K562 (cell line): ENCODE data around the gene SLC26A2. TPM values are rescaled to one million over a fixed set of nuclear protein-coding genes. Genes with fewer than 3 reads are reported as not detected.

Source experiments
- BCOR ChIP-seq: fragments of 450-650 bp; IDR thresholded peaks from 2 replicates; pipeline ENCODE4 v1.6.1; 2016
- BHLHE40 ChIP-seq: IDR thresholded peaks from 2 replicates; pipeline ENCODE4 v1.6.1; 2011; ENCODE audit warnings: low read length, improper control_type of control experiment
- CBX1 ChIP-seq: sonication (generic); IDR thresholded peaks from 2 replicates; pipeline ENCODE4 v1.6.1; 2016; ENCODE audit warnings: antibody characterized with exemption, low read depth, mild to moderate bottlenecking
- EWSR1 ChIP-seq: fragments of 450-650 bp; IDR thresholded peaks from 2 replicates; pipeline ENCODE4 v1.6.1; 2018; ENCODE audit warnings: borderline replicate concordance, mild to moderate bottlenecking, low read depth, moderate library complexity; ENCODE audit not compliant: partially characterized antibody
- FOXJ2 ChIP-seq: fragments of 200-800 bp; sonication (Bioruptor generic); IDR thresholded peaks from 2 replicates; pipeline ENCODE4 v1.6.1; 2016; ENCODE audit warnings: missing genetic modification characterization, missing compliant biosample characterization
- ILF3 ChIP-seq: fragments of 450-650 bp; IDR thresholded peaks from 2 replicates; pipeline ENCODE4 v1.6.1; 2018; ENCODE audit warnings: antibody characterized with exemption, mild to moderate bottlenecking, moderate library complexity, borderline replicate concordance
- JUND ChIP-seq, 2 experiments: IDR thresholded peaks; 2 replicates in 1 of 2; 3 replicates in 1 of 2; pipeline ENCODE4 v1.6.1; 2011; ENCODE audit warnings: borderline replicate concordance in 2 of 2, low read depth in 2 of 2, low read length in 2 of 2, improper control_type of control experiment in 1 of 2, missing biosample characterization in 1 of 2, missing genetic modification characterization in 1 of 2, missing genetic modification reagents in 1 of 2
- NELFE ChIP-seq: IDR thresholded peaks from 2 replicates; pipeline ENCODE4 v1.6.1; 2011; ENCODE audit warnings: mild to moderate bottlenecking; ENCODE audit not compliant: insufficient read depth, insufficient read length
- NR2C2 ChIP-seq, 2 experiments: fragments of 200-800 bp in 1 of 2; sonication (Bioruptor generic) in 1 of 2; sonication (generic) in 1 of 2; formaldehyde crosslinking in 1 of 2; IDR thresholded peaks; 2 replicates each; pipeline versions ENCODE4 v1.6.1 to v1.8.0; 2016 to 2022; ENCODE audit warnings: mild to moderate bottlenecking in 1 of 2, missing compliant biosample characterization in 1 of 2, missing genetic modification characterization in 1 of 2, missing genetic modification reagents in 1 of 2
- NUFIP1 ChIP-seq: fragments of 450-650 bp; IDR thresholded peaks from 2 replicates; pipeline ENCODE4 v1.6.1; 2018; ENCODE audit not compliant: partially characterized antibody
- POLR2AphosphoS2 ChIP-seq: IDR thresholded peaks from 2 replicates; pipeline ENCODE4 v1.6.1; 2012; ENCODE audit warnings: low read length, improper control_type of control experiment
- SIRT6 ChIP-seq: IDR thresholded peaks from one replicate; pipeline ENCODE4 v1.6.1; 2012; ENCODE audit warnings: low read depth, mild to moderate bottlenecking, control low read depth, inconsistent platforms, low read length, moderate library complexity
- TEAD2 ChIP-seq: fragments of 450-650 bp; IDR thresholded peaks from 2 replicates; pipeline ENCODE4 v1.6.1; 2016; ENCODE audit warnings: missing genetic modification characterization, control low read depth, missing compliant biosample characterization
- ZFX ChIP-seq: sonication (generic); formaldehyde crosslinking; IDR thresholded peaks from 2 replicates; pipeline ENCODE4 v1.8.0; 2022; ENCODE audit warnings: mild to moderate bottlenecking, missing genetic modification reagents, moderate library complexity
- ZKSCAN3 ChIP-seq: fragments of 250-450 bp; sonication (Bioruptor Pico); IDR thresholded peaks from 2 replicates; pipeline ENCODE4 v1.4.0; 2020
- ZNF57 ChIP-seq: fragments of 450-650 bp; formaldehyde crosslinking; IDR thresholded peaks from 2 replicates; pipeline ENCODE4 v1.4.0; 2020; ENCODE audit warnings: mild to moderate bottlenecking, moderate library complexity
- ZNF717 ChIP-seq: fragments of 250-450 bp; sonication (Bioruptor Pico); IDR thresholded peaks from 2 replicates; pipeline ENCODE4 v1.5.0; 2021
- polyA plus RNA-seq, 8 experiments: library from polyadenylated mRNA; depleted of rRNA in 4 of 8; stranded (reverse) in 5 of 8; unstranded in 3 of 8; fragments of >200 nt; fragmentation: Nextera tagmentation in 2 of 8; fragmentation: Illumina TruSeq in 1 of 8; extraction: Ambion mirVana in 2 of 8; extraction: Trizol in 1 of 8; gene quantifications; 2 replicates each; pipeline versions ENCODE4 v1.2.1 to v1.2.3, GENCODE V29; 2011 to 2014; ENCODE audit warnings: inconsistent platforms in 1 of 8, missing spikeins in 1 of 8
- total RNA-seq, 7 experiments: library from RNA; depleted of rRNA in 6 of 7; stranded (reverse); fragments of >200 nt in 6 of 7; fragmentation: Illumina TruSeq in 2 of 7; extraction: Trizol in 2 of 7; gene quantifications; 2 replicates each; pipeline versions ENCODE4 v1.2.1 to v1.2.3, GENCODE V29; 2011 to 2021; ENCODE audit warnings: low replicate concordance in 1 of 7
- TF ChIP-seq, protein P1 (sequence below): fragments of 250-450 bp; sonication (Bioruptor Pico); IDR thresholded peaks from 2 replicates; pipeline ENCODE4 v1.8.0; 2022; ENCODE audit warnings: inconsistent platforms, mild to moderate bottlenecking, moderate library complexity, borderline replicate concordance
- TF ChIP-seq, protein P2 (sequence below): fragments of 250-450 bp; sonication (Bioruptor Pico); IDR thresholded peaks from 2 replicates; pipeline ENCODE4 v1.8.0; 2022; ENCODE audit warnings: moderate library complexity, mild to moderate bottlenecking, inconsistent platforms
- TF ChIP-seq, protein P3 (sequence below): sonication (generic); formaldehyde crosslinking; IDR thresholded peaks from 2 replicates; pipeline ENCODE4 v1.8.0; 2022; ENCODE audit warnings: missing genetic modification reagents, mild to moderate bottlenecking, borderline replicate concordance
- TF ChIP-seq, protein P4 (sequence below): fragments of 450-650 bp; IDR thresholded peaks from 2 replicates; pipeline ENCODE4 v1.7.1; 2018; ENCODE audit warnings: mild to moderate bottlenecking, low read depth; ENCODE audit not compliant: partially characterized antibody

The SLC26A2 gene
- total and polyA plus RNA-seq, 9 of the 15 experiments (the other 6 are each of a cell fraction or from before 2014, with no cell fraction given) = 1.1 to 6.3 (median 3.6) TPM

DNA sequence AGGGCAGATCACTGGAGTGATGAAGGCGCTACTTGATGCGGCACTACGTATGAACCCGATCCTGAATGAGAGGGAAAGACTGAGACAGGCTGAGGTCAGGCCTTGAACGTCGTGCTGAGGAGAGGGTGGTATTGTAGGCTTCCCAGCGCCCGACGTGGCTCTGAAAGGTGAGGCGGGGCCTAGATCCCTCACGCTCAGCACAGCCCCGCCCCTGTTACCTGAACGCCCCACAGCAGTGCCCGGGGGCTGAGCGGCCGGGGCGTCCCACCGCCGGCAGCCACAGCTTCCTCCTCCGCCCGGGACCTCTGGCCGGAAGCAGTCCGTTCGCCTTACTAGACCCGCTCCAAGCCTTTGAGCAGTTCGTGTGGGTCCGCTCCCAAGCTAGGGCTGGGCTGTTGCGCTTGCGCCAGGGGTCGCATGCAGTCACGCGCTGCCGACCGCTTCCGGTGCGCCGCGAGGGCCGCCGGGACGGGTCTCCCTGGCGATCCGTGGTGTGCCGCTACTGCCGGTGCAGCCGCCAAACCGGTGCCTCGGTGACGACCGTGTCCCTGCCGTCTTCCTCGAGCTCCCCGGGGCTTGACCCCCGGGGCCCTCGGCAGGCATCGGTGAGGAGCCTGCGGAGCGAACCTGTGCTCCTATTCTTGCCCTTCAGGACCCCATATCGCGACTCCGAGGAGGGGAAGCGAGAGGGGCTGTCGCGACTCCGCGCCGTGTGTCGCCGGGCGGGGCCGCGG lies 39.9 kb downstream of the SLC26A2 start, which contains the start of the genes HMGXB3 and TIGD6 (continued):
- no peak for TF ChIP-seq ILF3
- peak; percentile 83 for TF ChIP-seq CBX1
- TF ChIP-seq, protein P1, sequence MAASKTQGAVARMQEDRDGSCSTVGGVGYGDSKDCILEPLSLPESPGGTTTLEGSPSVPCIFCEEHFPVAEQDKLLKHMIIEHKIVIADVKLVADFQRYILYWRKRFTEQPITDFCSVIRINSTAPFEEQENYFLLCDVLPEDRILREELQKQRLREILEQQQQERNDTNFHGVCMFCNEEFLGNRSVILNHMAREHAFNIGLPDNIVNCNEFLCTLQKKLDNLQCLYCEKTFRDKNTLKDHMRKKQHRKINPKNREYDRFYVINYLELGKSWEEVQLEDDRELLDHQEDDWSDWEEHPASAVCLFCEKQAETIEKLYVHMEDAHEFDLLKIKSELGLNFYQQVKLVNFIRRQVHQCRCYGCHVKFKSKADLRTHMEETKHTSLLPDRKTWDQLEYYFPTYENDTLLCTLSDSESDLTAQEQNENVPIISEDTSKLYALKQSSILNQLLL (CRISPR knock-in tag) = no peak
- TF ChIP-seq ZKSCAN3 (CRISPR knock-in tag) = no peak
- no peak for TF ChIP-seq FOXJ2
- TF ChIP-seq POLR2AphosphoS2 = no peak; the same call in 1 of the 2 replicates
- TF ChIP-seq JUND (IDR thresholded peaks at IDR 0.05; ENCODE audit: borderline replicate concordance, low read depth, low read length) = peak; percentile 61
- peak; percentile 51; the same call in 1 of the 3 replicates for TF ChIP-seq JUND (tag; IDR thresholded peaks at IDR 0.05; ENCODE audit: borderline replicate concordance, low read depth, low read length)
- no peak for TF ChIP-seq BCOR
- TF ChIP-seq, protein P2, sequence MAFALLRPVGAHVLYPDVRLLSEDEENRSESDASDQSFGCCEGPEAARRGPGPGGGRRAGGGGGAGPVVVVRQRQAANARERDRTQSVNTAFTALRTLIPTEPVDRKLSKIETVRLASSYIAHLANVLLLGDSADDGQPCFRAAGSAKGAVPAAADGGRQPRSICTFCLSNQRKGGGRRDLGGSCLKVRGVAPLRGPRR (CRISPR knock-in tag) = no peak
- TF ChIP-seq SIRT6 = no peak
- no peak for TF ChIP-seq ZNF717 (CRISPR knock-in tag)
- no peak for TF ChIP-seq EWSR1
- TF ChIP-seq, protein P3, sequence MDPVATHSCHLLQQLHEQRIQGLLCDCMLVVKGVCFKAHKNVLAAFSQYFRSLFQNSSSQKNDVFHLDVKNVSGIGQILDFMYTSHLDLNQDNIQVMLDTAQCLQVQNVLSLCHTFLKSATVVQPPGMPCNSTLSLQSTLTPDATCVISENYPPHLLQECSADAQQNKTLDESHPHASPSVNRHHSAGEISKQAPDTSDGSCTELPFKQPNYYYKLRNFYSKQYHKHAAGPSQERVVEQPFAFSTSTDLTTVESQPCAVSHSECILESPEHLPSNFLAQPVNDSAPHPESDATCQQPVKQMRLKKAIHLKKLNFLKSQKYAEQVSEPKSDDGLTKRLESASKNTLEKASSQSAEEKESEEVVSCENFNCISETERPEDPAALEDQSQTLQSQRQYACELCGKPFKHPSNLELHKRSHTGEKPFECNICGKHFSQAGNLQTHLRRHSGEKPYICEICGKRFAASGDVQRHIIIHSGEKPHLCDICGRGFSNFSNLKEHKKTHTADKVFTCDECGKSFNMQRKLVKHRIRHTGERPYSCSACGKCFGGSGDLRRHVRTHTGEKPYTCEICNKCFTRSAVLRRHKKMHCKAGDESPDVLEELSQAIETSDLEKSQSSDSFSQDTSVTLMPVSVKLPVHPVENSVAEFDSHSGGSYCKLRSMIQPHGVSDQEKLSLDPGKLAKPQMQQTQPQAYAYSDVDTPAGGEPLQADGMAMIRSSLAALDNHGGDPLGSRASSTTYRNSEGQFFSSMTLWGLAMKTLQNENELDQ (CRISPR knock-in tag) = 0 out of 2 replicates have a peak, but pooled peaks have one; percentile 80
- TF ChIP-seq, protein P4, sequence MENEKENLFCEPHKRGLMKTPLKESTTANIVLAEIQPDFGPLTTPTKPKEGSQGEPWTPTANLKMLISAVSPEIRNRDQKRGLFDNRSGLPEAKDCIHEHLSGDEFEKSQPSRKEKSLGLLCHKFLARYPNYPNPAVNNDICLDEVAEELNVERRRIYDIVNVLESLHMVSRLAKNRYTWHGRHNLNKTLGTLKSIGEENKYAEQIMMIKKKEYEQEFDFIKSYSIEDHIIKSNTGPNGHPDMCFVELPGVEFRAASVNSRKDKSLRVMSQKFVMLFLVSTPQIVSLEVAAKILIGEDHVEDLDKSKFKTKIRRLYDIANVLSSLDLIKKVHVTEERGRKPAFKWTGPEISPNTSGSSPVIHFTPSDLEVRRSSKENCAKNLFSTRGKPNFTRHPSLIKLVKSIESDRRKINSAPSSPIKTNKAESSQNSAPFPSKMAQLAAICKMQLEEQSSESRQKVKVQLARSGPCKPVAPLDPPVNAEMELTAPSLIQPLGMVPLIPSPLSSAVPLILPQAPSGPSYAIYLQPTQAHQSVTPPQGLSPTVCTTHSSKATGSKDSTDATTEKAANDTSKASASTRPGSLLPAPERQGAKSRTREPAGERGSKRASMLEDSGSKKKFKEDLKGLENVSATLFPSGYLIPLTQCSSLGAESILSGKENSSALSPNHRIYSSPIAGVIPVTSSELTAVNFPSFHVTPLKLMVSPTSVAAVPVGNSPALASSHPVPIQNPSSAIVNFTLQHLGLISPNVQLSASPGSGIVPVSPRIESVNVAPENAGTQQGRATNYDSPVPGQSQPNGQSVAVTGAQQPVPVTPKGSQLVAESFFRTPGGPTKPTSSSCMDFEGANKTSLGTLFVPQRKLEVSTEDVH = peak; percentile 84
- TF ChIP-seq ZNF57 (CRISPR knock-in tag) = no peak
- no peak for TF ChIP-seq NUFIP1
- TF ChIP-seq NR2C2 (CRISPR knock-in tag; IDR thresholded peaks at IDR 0.05) = peak; percentile 97
- TF ChIP-seq NR2C2 (tag; IDR thresholded peaks at IDR 0.05) = peak; percentile 99
- TF ChIP-seq ZFX (CRISPR knock-in tag) = peak; percentile 91
- peak; percentile 95 for TF ChIP-seq BHLHE40
- TF ChIP-seq TEAD2 (tag) = no peak
- TF ChIP-seq NELFE = no peak
